Measurements from ENCODE around the gene ANG. TPM values are rescaled to one million over a fixed set of nuclear protein-coding genes. Genes with fewer than 3 reads are reported as not detected.
"Not testable (repeated sequence)": the region's sequence is repeated elsewhere in the genome, so short reads cannot be mapped to it uniquely, and the experiment has no call there.

The ANG gene
- total RNA-seq, 1 donor from 2014 or later: 4.8 TPM

DNA sequence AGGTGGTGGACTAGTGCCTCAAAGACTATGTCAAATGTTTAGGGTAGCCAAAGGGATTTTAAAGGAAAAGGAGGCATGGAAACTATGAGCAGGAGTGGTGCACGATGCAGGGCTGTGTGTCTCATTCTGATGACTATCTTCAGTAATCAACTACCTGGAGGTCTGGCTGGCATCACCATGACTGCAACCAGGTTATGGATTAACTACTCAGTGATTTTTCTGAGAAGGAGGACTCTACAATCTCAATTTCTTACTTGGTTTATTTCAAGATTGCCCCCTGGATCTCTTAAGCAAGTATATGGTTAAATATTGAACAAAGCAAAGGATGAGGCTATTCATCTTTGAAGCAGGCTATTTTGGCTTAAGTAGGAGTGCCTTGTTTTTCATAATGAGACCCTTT is 38.0 kb downstream of the ANG start:
- no peak for DNase-seq (ENCODE audit: low read depth)
- TF ChIP-seq, protein P1, sequence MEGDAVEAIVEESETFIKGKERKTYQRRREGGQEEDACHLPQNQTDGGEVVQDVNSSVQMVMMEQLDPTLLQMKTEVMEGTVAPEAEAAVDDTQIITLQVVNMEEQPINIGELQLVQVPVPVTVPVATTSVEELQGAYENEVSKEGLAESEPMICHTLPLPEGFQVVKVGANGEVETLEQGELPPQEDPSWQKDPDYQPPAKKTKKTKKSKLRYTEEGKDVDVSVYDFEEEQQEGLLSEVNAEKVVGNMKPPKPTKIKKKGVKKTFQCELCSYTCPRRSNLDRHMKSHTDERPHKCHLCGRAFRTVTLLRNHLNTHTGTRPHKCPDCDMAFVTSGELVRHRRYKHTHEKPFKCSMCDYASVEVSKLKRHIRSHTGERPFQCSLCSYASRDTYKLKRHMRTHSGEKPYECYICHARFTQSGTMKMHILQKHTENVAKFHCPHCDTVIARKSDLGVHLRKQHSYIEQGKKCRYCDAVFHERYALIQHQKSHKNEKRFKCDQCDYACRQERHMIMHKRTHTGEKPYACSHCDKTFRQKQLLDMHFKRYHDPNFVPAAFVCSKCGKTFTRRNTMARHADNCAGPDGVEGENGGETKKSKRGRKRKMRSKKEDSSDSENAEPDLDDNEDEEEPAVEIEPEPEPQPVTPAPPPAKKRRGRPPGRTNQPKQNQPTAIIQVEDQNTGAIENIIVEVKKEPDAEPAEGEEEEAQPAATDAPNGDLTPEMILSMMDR (conservative IDR thresholded peaks at IDR 0.05; ENCODE audit: low read depth, low read length): no peak
- no peak overlapping the region for H3K4me3 ChIP-seq (ENCODE audit: low read depth, low read length)

DNA sequence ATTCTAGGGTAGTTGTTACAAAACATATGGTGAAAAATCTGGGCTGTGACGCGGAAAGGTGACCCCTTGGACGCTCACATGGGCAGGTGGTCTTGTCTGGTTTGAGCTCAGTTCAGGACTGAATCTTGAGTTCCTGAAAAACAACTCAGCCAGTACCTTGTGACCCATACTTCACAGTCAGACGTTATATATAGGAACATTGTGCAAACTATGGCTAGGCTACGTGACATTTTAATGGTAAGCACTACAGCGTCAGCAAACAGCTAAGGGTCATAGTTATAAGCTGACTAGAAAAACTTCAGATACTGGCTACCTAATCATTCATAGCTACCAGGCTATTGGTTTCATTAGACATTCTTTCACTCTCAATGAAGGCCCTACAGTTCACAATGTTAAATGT is 42.3 kb downstream of the ANG start:
- DNase-seq (ENCODE audit: low read depth): no peak
- TF ChIP-seq, protein P1 (conservative IDR thresholded peaks at IDR 0.05; ENCODE audit: low read depth, low read length): no peak
- H3K4me3 ChIP-seq (ENCODE audit: low read depth, low read length): no peak overlapping the region

DNA sequence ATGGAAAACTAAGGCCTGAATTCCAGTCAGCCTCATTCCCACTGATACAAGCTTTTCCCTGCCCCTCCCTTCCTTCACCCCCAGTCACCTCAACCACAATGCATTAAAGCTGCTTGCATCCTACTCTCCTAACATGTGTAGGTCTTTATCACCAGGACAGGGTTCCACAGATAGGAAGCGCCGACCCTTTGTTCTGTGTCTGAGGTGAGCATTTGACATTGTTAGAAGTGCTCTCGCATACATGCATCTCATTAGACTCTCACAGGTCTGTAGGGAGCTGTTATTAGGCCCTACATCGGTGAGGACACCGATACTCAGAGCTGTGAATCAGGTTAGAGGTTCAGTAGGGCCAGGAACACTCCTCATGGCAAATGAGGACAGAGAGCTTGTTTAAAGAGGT is 43.9 kb downstream of the ANG start:
- no peak overlapping the region for H3K4me3 ChIP-seq (ENCODE audit: low read depth, low read length)
- no peak for DNase-seq (ENCODE audit: low read depth)
- TF ChIP-seq, protein P1 (conservative IDR thresholded peaks at IDR 0.05; ENCODE audit: low read depth, low read length): no peak

DNA sequence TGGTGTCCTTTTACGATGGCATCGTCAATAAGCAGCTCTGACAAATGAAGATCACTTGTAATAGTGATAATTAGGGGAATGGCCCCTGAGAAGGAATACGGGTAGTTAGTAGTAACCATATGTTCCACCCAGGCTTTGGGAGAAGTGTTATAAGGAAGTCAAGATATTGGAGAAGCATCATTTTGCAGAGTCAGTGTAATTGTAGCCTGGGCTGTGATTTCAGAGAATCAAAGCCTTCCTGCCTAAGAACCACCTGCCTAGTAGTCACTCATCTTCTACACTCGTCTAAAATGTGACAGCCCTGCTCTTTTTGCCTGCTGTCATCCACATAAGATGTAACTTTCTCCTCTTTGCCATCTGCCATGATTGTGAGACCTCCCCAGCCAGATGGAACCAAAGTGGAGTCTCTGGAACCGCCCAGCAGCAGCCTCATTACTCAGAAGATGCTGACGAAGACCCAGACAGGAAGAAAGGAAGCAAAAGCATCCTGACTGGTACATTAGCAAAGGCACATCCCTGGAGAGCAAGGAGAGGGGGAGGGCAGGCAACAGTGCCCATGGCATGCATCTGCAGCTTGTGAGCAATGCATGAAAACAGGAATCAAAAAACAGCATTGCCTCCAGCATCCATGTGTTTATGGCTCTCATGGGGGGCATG is 44.5 kb downstream of the ANG start:
- TF ChIP-seq, protein P1 (conservative IDR thresholded peaks at IDR 0.05; ENCODE audit: low read depth, low read length): no peak
- no peak overlapping the region for H3K4me3 ChIP-seq (ENCODE audit: low read depth, low read length)
- no peak for DNase-seq (ENCODE audit: low read depth)

DNA sequence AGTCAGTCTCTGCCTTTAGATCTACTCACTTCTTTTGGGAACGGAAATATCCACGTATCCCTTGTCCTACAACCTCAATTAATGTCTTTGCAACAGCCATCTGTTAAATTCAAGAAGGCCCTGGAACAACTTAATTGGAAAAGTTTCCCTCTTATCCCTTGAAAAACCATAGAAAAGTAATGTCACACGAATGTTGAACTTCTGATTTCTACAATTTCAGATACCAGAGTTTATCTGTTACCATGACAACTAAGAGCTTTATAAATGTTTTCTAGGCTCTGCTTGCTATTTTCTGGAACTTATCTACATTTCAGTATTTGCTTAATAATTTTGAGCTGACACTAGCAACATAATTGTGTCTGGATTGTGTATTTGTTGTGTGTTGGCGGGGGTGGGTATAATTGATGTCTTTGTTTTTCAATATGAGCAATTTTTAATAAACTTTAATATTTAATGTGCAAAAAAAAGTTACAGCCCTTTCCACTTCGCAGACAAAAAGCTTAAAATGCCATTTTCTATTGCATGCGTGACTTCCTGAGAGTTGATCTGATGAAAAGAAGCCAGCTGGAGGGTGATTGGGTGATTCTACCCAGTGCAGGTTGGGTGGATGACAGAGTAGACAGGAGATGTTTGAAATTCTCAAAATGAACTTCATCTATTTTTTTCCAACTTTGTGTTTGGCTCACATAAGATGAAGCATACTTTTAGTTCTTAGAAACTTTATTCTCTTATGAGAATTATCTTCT is 45.3 kb downstream of the ANG start:
- no peak overlapping the region for H3K4me3 ChIP-seq (ENCODE audit: low read depth, low read length)
- TF ChIP-seq, protein P1 (conservative IDR thresholded peaks at IDR 0.05; ENCODE audit: low read depth, low read length): no peak

DNA sequence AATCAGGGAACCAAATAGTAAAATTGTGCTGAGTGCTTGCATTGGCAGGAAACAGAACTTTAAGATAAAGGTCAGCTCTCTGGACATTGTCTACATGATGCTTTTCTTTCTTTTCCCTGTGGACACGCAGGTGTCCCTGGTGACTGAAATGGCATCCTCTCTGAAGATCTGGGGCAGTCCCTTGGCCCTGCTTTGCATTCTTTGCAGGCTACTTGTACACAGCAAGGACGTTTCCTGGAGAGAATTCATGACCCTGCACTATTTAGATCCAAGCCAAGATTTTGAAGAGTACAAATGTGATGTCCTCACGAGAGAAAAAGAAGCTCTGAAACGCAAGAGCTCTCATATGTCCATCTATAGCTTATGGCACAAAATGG is 45.9 kb downstream of the ANG start:
- TF ChIP-seq, protein P1 (conservative IDR thresholded peaks at IDR 0.05; ENCODE audit: low read depth, low read length): no peak
- DNase-seq (ENCODE audit: low read depth): no peak
- H3K4me3 ChIP-seq (ENCODE audit: low read depth, low read length): no peak overlapping the region

More for the DNA sequence above, 45.3 kb downstream of the ANG start:
- no peak for DNase-seq (ENCODE audit: low read depth)

DNA sequence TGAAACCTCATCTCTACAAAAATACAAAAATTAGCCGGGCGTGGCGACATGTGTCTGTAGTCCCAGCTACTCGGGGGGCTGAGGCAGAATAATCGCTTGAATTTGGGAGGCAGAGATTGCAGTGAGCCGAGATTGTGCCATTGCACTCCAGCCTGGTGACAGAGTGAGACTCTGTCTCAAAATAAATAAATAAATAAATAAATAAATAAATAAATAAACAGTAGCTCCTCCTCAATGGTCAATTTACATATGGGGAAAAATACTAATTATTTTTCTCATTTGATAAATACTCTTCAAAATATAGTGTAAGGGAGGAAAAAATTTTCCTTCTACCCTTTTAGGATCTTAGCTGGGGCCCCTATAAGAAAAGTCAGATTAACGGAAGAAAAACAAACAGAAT is 49.7 kb downstream of the ANG start:
- DNase-seq (ENCODE audit: low read depth); H3K4me3 ChIP-seq (ENCODE audit: low read depth, low read length): not testable (repeated sequence)

Measured in epithelial cell of proximal tubule (primary cell).